Transverse colon (tissue), 4 donors: Measurements from ENCODE around the gene ELP5.

Experiments
- EP300 ChIP-seq: sonication (generic); formaldehyde crosslinking; IDR thresholded peaks from one replicate; pipeline ENCODE4 v1.6.1; 2017; ENCODE audit warnings: antibody characterized with exemption, low read depth
- POLR2A ChIP-seq: fragments of 450-650 bp; IDR thresholded peaks from one replicate; pipeline ENCODE4 v1.6.1; 2016; ENCODE audit warnings: antibody characterized with exemption, mild to moderate bottlenecking, moderate library complexity
- POLR2AphosphoS5 ChIP-seq, 3 donors: sonication (generic); formaldehyde crosslinking; IDR thresholded peaks; one replicate each; pipeline ENCODE4 v1.6.1; 2016; ENCODE audit warnings: antibody characterized with exemption in 3 of 3
- TF ChIP-seq, protein P1 (sequence below), 5 experiments: fragments of 200-600 bp in 3 of 5; fragments of 450-650 bp in 2 of 5; sonication (generic) in 3 of 5; IDR thresholded peaks; 1 replicate in 2 of 5; 2 replicates in 3 of 5; pipeline ENCODE4 v1.5.1; 2016 to 2017; ENCODE audit warnings: antibody characterized with exemption in 5 of 5, inconsistent platforms in 3 of 5, mild to moderate bottlenecking in 2 of 5, moderate library complexity in 1 of 5

DNA sequence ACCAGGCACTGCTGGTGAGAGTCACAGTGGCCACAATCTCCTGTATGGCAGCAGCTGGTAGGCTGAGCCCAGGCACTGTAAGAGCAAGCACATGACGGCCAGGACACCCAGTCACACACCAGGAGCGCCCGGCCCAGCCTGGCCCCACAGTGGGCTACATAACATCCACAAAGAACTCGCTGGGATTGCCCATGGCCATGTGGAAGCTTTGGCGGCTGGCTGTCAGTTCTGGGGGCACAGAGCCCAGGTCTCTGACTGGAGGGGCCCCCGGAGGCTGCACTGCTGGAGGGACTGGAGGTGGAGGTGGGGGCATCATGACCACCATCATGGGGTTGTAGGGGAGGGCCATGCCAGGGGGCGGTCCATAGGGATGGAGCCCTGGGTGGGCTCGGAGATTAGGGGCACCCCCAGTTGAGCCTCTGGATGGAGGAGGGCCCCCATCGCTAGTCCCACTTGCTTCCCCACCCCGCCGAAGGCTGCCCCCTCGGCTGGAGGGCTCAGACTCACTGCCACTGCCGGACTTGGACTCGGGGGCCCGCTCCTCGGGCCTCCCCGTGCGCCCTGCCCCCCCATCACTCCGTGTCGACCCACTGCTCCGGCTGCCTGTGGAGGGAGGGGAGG, 26.2 kb upstream of the ELP5 start:
- TF ChIP-seq, protein P1, sequence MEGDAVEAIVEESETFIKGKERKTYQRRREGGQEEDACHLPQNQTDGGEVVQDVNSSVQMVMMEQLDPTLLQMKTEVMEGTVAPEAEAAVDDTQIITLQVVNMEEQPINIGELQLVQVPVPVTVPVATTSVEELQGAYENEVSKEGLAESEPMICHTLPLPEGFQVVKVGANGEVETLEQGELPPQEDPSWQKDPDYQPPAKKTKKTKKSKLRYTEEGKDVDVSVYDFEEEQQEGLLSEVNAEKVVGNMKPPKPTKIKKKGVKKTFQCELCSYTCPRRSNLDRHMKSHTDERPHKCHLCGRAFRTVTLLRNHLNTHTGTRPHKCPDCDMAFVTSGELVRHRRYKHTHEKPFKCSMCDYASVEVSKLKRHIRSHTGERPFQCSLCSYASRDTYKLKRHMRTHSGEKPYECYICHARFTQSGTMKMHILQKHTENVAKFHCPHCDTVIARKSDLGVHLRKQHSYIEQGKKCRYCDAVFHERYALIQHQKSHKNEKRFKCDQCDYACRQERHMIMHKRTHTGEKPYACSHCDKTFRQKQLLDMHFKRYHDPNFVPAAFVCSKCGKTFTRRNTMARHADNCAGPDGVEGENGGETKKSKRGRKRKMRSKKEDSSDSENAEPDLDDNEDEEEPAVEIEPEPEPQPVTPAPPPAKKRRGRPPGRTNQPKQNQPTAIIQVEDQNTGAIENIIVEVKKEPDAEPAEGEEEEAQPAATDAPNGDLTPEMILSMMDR (IDR thresholded peaks at IDR 0.05), result no peak
- no peak for TF ChIP-seq POLR2AphosphoS5 (IDR thresholded peaks at IDR 0.05)
- TF ChIP-seq POLR2A, result no peak
- TF ChIP-seq EP300, result no peak
